ENCODE measurements around the gene GALNT14.

DNA sequence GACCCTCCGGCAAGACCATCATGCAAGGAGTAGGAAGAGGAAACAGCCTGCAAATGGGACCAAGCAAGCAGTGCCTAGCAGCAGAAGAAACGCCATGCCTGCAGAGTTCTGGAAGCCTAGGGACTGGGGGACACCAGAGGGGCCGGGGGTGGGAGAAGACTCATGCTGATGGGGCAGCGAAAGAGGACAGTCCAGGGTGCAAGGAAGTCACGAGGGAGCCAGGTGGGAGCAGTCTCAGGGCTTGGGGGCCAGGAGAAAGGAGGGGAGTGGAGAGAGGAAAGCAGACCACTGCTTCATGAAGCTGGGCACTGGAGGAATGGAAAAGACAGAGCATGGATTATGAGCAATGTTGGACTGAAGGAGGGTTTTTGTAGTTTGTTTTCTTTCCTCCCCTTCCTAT is 211.6 kb downstream of the GALNT14 start:
- TF ChIP-seq, protein P1, sequence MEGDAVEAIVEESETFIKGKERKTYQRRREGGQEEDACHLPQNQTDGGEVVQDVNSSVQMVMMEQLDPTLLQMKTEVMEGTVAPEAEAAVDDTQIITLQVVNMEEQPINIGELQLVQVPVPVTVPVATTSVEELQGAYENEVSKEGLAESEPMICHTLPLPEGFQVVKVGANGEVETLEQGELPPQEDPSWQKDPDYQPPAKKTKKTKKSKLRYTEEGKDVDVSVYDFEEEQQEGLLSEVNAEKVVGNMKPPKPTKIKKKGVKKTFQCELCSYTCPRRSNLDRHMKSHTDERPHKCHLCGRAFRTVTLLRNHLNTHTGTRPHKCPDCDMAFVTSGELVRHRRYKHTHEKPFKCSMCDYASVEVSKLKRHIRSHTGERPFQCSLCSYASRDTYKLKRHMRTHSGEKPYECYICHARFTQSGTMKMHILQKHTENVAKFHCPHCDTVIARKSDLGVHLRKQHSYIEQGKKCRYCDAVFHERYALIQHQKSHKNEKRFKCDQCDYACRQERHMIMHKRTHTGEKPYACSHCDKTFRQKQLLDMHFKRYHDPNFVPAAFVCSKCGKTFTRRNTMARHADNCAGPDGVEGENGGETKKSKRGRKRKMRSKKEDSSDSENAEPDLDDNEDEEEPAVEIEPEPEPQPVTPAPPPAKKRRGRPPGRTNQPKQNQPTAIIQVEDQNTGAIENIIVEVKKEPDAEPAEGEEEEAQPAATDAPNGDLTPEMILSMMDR (IDR thresholded peaks at IDR 0.05): no peak
- no peak for TF ChIP-seq EP300 (IDR thresholded peaks at IDR 0.05)

All from gastroesophageal sphincter (tissue), 3 donors.